ENCODE measurements around the gene CLBA1.
"Not testable (repeated sequence)": the region's sequence is repeated elsewhere in the genome, so short reads cannot be mapped to it uniquely, and the experiment has no call there.

Gene CLBA1

GRCh38 chr14:104947881-104948735 lies 37.5 kb upstream of the CLBA1 start:
- not testable (repeated sequence) for DNase-seq

DNA sequence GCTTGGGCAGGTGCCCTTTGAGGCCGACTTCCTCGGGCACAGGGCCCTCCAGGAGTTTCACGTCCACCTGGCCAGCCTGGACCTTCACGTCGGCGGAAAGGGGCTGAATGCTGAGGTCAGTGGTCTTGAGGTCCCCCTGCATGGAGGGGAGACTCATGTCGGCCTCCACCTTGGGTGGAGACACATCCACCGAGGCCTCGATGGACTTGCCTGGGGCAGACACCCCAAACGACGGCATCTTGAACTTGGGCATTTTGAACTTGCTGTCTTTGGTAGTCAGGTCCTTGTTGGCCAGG lies 36.9 kb upstream of the CLBA1 start:
- no peak for DNase-seq

GRCh38 chr14:104949406-104949955 lies 36.1 kb upstream of the CLBA1 start:
- not testable (repeated sequence) for DNase-seq

- DNase-seq: no peak
Measured at GRCh38 chr14:104950021-104950420, 35.6 kb upstream of the CLBA1 start.

DNA sequence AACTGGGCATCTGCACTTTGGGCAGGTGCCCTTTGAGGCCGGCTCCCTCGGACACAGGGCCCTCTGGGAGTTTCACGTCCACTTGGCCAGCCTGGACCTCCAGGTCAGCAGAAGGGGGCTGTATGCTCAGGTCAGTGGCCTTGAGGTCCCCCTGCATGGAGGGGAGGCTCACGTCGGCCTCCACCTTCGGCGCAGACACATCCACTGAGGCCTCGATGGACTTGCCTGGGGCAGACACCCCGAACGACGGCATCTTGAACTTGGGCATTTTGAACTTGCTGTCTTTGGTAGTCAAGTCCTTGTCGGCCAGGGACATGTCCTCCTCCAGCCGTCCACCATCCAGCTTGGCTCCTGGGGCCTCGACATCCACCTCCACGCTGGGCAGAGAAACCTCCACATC lies 34.9 kb upstream of the CLBA1 start:
- DNase-seq: not testable (repeated sequence)

- DNase-seq: not testable (repeated sequence)
Measured at GRCh38 chr14:104951863-104952657, 33.5 kb upstream of the CLBA1 start.

DNA sequence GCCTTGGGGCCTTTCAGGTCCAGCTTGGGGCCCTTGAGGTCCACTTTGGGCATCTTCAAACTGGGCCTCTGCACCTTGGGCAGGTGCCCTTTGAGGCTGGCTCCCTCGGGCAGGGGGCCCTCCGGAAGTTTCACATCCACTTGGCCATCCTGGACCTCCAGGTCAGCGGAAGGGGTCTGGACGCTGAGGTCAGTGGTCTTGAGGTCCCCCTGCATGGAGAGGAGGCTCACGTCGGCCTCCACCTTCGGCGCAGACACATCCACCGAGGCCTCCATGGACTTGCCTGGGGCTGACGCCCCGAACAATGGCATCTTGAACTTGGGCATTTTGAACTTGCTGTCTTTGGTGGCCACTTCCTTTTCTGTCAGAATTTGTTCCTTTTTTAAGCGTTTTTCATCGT lies 32.5 kb upstream of the CLBA1 start:
- DNase-seq: no peak

- DNase-seq: no peak
Measured at GRCh38 chr14:104953896-104954656, 31.5 kb upstream of the CLBA1 start.

DNA sequence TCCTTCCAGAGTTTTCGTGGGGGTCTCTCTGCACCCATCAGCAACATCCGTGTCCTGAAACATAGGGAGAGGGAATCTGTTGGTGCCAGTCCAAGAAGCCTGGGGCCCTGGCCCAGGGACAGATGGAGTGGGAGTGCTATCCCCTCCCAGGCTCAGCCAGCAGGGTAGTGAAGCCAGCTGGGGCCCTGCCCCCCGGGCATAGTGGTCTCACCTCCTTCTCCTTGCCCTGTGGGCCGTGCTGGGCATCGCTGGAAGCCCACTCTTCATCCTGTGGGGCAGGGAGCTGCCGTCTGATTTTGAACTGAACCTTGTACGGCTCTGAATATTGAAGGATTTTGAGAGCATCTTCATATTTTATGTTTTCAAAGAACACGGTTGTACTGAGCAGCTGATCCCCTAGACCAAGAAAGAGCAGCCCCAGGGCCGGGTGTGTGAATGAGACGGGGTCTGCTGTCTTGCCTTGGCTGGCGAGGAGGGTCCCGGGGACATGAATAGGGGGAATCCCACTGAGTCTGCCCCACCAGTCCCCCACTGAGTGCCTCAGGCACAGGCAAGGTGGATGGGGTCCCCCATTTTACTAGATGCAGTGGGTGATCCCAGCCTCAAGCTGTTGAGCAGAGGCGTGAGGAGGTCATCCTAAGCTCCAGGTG lies 30.7 kb upstream of the CLBA1 start:
- no peak for DNase-seq

DNA sequence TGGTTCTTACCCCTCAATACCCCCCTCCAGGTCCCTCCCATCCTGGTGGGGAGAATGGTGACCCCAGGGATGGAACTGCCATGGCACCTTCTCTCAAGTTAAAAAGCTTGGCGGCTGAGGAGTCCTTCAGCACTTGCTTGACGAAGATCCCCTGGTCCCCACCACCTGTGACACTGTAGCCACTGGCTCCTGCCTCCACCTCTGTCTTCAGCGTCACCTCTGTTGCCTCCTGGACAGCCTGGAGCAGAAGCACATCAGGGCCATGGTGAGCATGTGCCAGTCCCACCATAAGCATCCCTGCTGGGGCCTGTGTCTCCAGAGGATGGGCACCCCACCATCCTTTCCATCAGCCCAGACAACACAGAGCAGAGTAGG lies 30.2 kb upstream of the CLBA1 start:
- DNase-seq: no peak

GRCh38 chr14:104956290-104956890 lies 29.2 kb upstream of the CLBA1 start:
- DNase-seq: no peak

GRCh38 chr14:104957146-104958113 lies 28.2 kb upstream of the CLBA1 start:
- no peak for DNase-seq

GRCh38 chr14:104964546-104964945 lies 21.0 kb upstream of the CLBA1 start:
- DNase-seq: no peak

- no peak for DNase-seq
Measured at GRCh38 chr14:104965561-104966231, 19.9 kb upstream of the CLBA1 start.

GRCh38 chr14:104966261-104966865 lies 19.2 kb upstream of the CLBA1 start:
- no peak for DNase-seq

GRCh38 chr14:104966981-104967385 lies 18.6 kb upstream of the CLBA1 start:
- no peak for DNase-seq

GRCh38 chr14:104967386-104968152 lies 18.0 kb upstream of the CLBA1 start:
- no peak for DNase-seq

- no peak for DNase-seq
Measured at GRCh38 chr14:104968153-104968527, 17.4 kb upstream of the CLBA1 start.

Measured in OCI-M1 (cell line).